ENCODE data around the gene TNFAIP8L2. TPM values are rescaled to one million over a fixed set of nuclear protein-coding genes. Genes with fewer than 3 reads are reported as not detected.
"Not testable (repeated sequence)": the region's sequence is repeated elsewhere in the genome, so short reads cannot be mapped to it uniquely, and the experiment has no call there.

TNFAIP8L2 gene
- polyA plus RNA-seq, 1 donor: 2.5 TPM

- DNase-seq: no peak
Measured at GRCh38 chr1:151192047-151192446, 35.6 kb downstream of the TNFAIP8L2 start.

GRCh38 chr1:151193304-151193703 lies 36.9 kb downstream of the TNFAIP8L2 start:
- no peak for DNase-seq

GRCh38 chr1:151193856-151194255 lies 37.4 kb downstream of the TNFAIP8L2 start:
- no peak for DNase-seq

GRCh38 chr1:151194894-151195594 lies 38.6 kb downstream of the TNFAIP8L2 start:
- DNase-seq: not testable (repeated sequence)

- DNase-seq: peak; percentile 76
Measured at GRCh38 chr1:151196292-151196800, 39.9 kb downstream of the TNFAIP8L2 start.

- DNase-seq: no peak
Measured at GRCh38 chr1:151197863-151198253, 41.4 kb downstream of the TNFAIP8L2 start.

GRCh38 chr1:151198254-151199127 lies 42.0 kb downstream of the TNFAIP8L2 start, which contains the start of gene PIP5K1A:
Gene PIP5K1A (plus strand): TSS chr1:151198552. CDS start chr1:151198997, 445 bp downstream.
- peak; percentile 98 for DNase-seq

GRCh38 chr1:151199873-151200581 lies 43.6 kb downstream of the TNFAIP8L2 start:
- DNase-seq: peak; percentile 33

- DNase-seq: not testable (repeated sequence)
Measured at GRCh38 chr1:151205381-151205965, 49.0 kb downstream of the TNFAIP8L2 start.

Other genes starting within 250 kb of the TNFAIP8L2 start
- gene SETDB1, start 230.3 kb upstream of the TNFAIP8L2 start, polyA plus RNA-seq (ENCODE audit: insufficient read length): 45.0 TPM
- gene CERS2, start 181.8 kb upstream of the TNFAIP8L2 start, polyA plus RNA-seq (ENCODE audit: insufficient read length): 69.0 TPM
- gene ANXA9, start 174.4 kb upstream of the TNFAIP8L2 start, polyA plus RNA-seq (ENCODE audit: insufficient read length): 3.8 TPM
- gene MINDY1, start 149.7 kb upstream of the TNFAIP8L2 start, polyA plus RNA-seq (ENCODE audit: insufficient read length): 24.4 TPM
- 27.1 TPM for gene PRUNE1, start 148.2 kb upstream of the TNFAIP8L2 start, polyA plus RNA-seq (ENCODE audit: insufficient read length)
- gene BNIPL, start 120.1 kb upstream of the TNFAIP8L2 start, polyA plus RNA-seq (ENCODE audit: insufficient read length): 1.1 TPM
- gene C1orf56, start 108.9 kb upstream of the TNFAIP8L2 start, polyA plus RNA-seq (ENCODE audit: insufficient read length): 6.0 TPM
- 60.6 TPM for gene CDC42SE1, start 97.0 kb upstream of the TNFAIP8L2 start, polyA plus RNA-seq (ENCODE audit: insufficient read length)
- gene MLLT11, start 96.3 kb upstream of the TNFAIP8L2 start, polyA plus RNA-seq (ENCODE audit: insufficient read length): 11.1 TPM
- gene GABPB2, start 85.9 kb upstream of the TNFAIP8L2 start, polyA plus RNA-seq (ENCODE audit: insufficient read length): 7.0 TPM
- 120 TPM for gene SEMA6C, start 10.0 kb upstream of the TNFAIP8L2 start, polyA plus RNA-seq (ENCODE audit: insufficient read length)
- gene LYSMD1, start 9.3 kb downstream of the TNFAIP8L2 start, polyA plus RNA-seq (ENCODE audit: insufficient read length): 12.2 TPM
- 36.7 TPM for gene SCNM1, start 9.5 kb downstream of the TNFAIP8L2 start, polyA plus RNA-seq (ENCODE audit: insufficient read length)
- gene TMOD4, start 19.3 kb downstream of the TNFAIP8L2 start, polyA plus RNA-seq (ENCODE audit: insufficient read length): 27.4 TPM
- 45.4 TPM for gene VPS72, start 33.5 kb downstream of the TNFAIP8L2 start, polyA plus RNA-seq (ENCODE audit: insufficient read length)
- 43.5 TPM for gene PIP5K1A, start 41.9 kb downstream of the TNFAIP8L2 start, polyA plus RNA-seq (ENCODE audit: insufficient read length)
- 121 TPM for gene PSMD4, start 98.1 kb downstream of the TNFAIP8L2 start, polyA plus RNA-seq (ENCODE audit: insufficient read length)
- gene ZNF687, start 125.7 kb downstream of the TNFAIP8L2 start, polyA plus RNA-seq (ENCODE audit: insufficient read length): 13.5 TPM
- 56.5 TPM for gene PI4KB, start 170.8 kb downstream of the TNFAIP8L2 start, polyA plus RNA-seq (ENCODE audit: insufficient read length)
- gene RFX5, start 190.6 kb downstream of the TNFAIP8L2 start, polyA plus RNA-seq (ENCODE audit: insufficient read length): 24.0 TPM
- 35.2 TPM for gene SELENBP1, start 216.1 kb downstream of the TNFAIP8L2 start, polyA plus RNA-seq (ENCODE audit: insufficient read length)
- 142 TPM for gene PSMB4, start 242.9 kb downstream of the TNFAIP8L2 start, polyA plus RNA-seq (ENCODE audit: insufficient read length)